MM.1S (cell line): Measurements from ENCODE around the gene TSPAN10.

ENCODE experiments used
- DNase-seq: peaks from one replicate; pipeline ENCODE4 v3.0.0-alpha.2; 2015
- H2AFZ ChIP-seq: fragments of 300-600 bp; sonication (generic); 2 replicates; pipeline ENCODE4 v1.6.0; 2016; ENCODE audit warnings: antibody characterized with exemption, low read length
- H3F3A ChIP-seq: fragments of 300-600 bp; sonication (generic); 2 replicates; pipeline ENCODE4 v1.6.1; 2016; ENCODE audit warnings: mild to moderate bottlenecking, antibody characterized with exemption, low read length, moderate library complexity, mixed read lengths; ENCODE audit not compliant: insufficient read depth
- H3K27ac ChIP-seq: fragments of 300-600 bp; sonication (generic); 2 replicates; pipeline ENCODE4 v1.5.1; 2016; ENCODE audit warnings: mild to moderate bottlenecking, low read length
- H3K27me3 ChIP-seq: fragments of 300-600 bp; sonication (generic); replicated peaks from 2 replicates; pipeline ENCODE4 v1.6.0; 2016; ENCODE audit warnings: low read length; ENCODE audit not compliant: insufficient read depth
- H3K36me3 ChIP-seq: fragments of 300-600 bp; sonication (generic); replicated peaks from 2 replicates; pipeline ENCODE4 v1.6.1; 2016; ENCODE audit warnings: mild to moderate bottlenecking, low read length, mixed read lengths; ENCODE audit not compliant: insufficient read depth
- H3K4me1 ChIP-seq: fragments of 300-600 bp; sonication (generic); 2 replicates; pipeline ENCODE4 v1.6.1; 2016; ENCODE audit warnings: low read length, mixed read lengths
- H3K4me2 ChIP-seq: fragments of 300-600 bp; sonication (generic); 2 replicates; pipeline ENCODE4 v1.6.0; 2016; ENCODE audit warnings: low read depth, low read length
- H3K4me3 ChIP-seq: fragments of 300-600 bp; sonication (generic); 2 replicates; pipeline ENCODE4 v1.5.1; 2016; ENCODE audit warnings: low read length, mixed read lengths
- H3K79me2 ChIP-seq: fragments of 300-600 bp; sonication (generic); 2 replicates; pipeline ENCODE4 v1.6.1; 2016; ENCODE audit warnings: mixed run types, low read length, mixed read lengths
- H3K9ac ChIP-seq: fragments of 300-600 bp; sonication (generic); 2 replicates; pipeline ENCODE4 v1.6.1; 2016; ENCODE audit warnings: low read length, mixed read lengths
- H3K9me2 ChIP-seq: fragments of 300-600 bp; sonication (generic); replicated peaks from 2 replicates; pipeline ENCODE4 v1.6.1; 2016; ENCODE audit warnings: mild to moderate bottlenecking, low read length, mixed read lengths; ENCODE audit not compliant: insufficient read depth
- H3K9me3 ChIP-seq: fragments of 300-600 bp; sonication (generic); replicated peaks from 2 replicates; pipeline ENCODE4 v1.6.1; 2016; ENCODE audit warnings: mild to moderate bottlenecking, low read length, mixed read lengths; ENCODE audit not compliant: insufficient read depth
- H4K20me1 ChIP-seq: fragments of 300-600 bp; sonication (generic); 2 replicates; pipeline ENCODE4 v1.6.1; 2016; ENCODE audit warnings: mild to moderate bottlenecking, low read length, moderate library complexity, mixed read lengths; ENCODE audit not compliant: insufficient read depth
- EZH2 ChIP-seq: fragments of 300-600 bp; sonication (generic); optimal IDR thresholded peaks from 2 replicates; pipeline ENCODE3; 2017; ENCODE audit warnings: low read depth, mild to moderate bottlenecking, antibody characterized with exemption, low read length, mixed read lengths
- EZH2phosphoT487 ChIP-seq: fragments of 300-600 bp; sonication (generic); IDR thresholded peaks from 2 replicates; pipeline ENCODE4 v1.6.1; 2018; ENCODE audit warnings: antibody characterized with exemption, low read length
- TF ChIP-seq, protein P1 (sequence below): fragments of 300-600 bp; sonication (generic); IDR thresholded peaks from 2 replicates; pipeline ENCODE4 v1.5.1; 2016; ENCODE audit warnings: antibody characterized with exemption, low read length, mixed read lengths

The TSPAN10 gene

DNA sequence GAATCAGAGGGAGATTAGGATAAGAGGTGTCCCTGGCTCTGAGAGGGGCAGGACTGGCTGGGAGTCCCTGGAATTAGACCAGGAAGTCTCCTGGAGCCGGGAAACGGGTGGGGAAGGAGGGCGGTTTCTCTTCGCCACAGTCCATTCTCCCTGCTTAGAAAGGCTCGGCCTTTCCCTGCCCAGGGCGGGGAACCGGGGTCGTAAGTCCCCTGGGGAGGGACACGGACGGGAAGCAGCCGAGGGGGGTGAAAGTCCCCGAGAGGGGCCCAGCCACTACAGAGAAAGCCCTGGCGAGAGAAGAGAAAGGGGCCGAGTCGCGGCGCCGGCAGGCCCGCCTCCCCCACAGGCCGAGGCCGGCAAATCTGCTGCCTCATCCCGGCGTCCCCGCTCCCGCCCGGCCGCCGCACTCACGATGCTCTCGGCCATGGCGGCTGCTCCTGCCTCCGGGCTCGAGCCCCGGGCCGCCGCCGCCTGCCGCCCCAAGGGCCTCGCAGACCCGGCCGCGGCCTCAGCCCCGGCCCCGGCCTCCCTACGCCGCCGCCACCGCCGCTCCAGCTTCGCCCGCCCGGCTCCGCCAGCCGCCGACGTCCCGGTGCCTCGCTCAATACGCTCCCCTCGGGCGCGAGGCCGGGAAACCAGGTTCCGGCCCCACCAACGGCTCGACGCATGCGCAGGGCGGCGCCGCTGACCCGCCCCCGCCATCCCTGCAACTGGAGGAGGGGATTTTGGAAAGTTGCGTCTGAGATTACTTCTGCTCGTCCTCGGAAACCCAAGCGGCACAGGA lies at the start of gene TSPAN10, which contains the start of gene NPLOC4:
Gene TSPAN10, plus strand, starts transcription at position 692 of the 784 bp plus-strand sequence. CDS start 5,217 bp downstream, outside the sequence.
Gene NPLOC4, minus strand, starts transcription at position 608 of the 784 bp plus-strand sequence. Its CDS starts 182 bp downstream, at position 426.
- Histone ChIP-seq H3K9me2 (no peaks in the 10 kb centered on the region), H3K4me1 (peaks cover 4% of the 10 kb centered on the region), H3K27me3 (no peaks in the 10 kb centered on the region; the same call in 1 of the 2 replicates), H3K27ac (peak within 1 kb of the TSS; percentile 67), H3K36me3 (no peaks in the 10 kb centered on the region), H3F3A (peaks cover 4% of the 10 kb centered on the region; the same call in 1 of the 2 replicates), H4K20me1 (peaks cover 5% of the 10 kb centered on the region), H3K79me2 (peaks cover 50% of the 10 kb centered on the region), H2AFZ (peak within 1 kb of the TSS; percentile 69), H3K4me2 (peak within 1 kb of the TSS; percentile 65), H3K9me3 (no peaks in the 10 kb centered on the region), H3K4me3 (peak within 1 kb of the TSS; percentile 100), H3K9ac (peak within 1 kb of the TSS; percentile 94)
- peak; percentile 82 for DNase-seq
- TF ChIP-seq EZH2phosphoT487 = no peak
- TF ChIP-seq EZH2 = no peak
- TF ChIP-seq, protein P1, sequence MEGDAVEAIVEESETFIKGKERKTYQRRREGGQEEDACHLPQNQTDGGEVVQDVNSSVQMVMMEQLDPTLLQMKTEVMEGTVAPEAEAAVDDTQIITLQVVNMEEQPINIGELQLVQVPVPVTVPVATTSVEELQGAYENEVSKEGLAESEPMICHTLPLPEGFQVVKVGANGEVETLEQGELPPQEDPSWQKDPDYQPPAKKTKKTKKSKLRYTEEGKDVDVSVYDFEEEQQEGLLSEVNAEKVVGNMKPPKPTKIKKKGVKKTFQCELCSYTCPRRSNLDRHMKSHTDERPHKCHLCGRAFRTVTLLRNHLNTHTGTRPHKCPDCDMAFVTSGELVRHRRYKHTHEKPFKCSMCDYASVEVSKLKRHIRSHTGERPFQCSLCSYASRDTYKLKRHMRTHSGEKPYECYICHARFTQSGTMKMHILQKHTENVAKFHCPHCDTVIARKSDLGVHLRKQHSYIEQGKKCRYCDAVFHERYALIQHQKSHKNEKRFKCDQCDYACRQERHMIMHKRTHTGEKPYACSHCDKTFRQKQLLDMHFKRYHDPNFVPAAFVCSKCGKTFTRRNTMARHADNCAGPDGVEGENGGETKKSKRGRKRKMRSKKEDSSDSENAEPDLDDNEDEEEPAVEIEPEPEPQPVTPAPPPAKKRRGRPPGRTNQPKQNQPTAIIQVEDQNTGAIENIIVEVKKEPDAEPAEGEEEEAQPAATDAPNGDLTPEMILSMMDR = no peak

DNA sequence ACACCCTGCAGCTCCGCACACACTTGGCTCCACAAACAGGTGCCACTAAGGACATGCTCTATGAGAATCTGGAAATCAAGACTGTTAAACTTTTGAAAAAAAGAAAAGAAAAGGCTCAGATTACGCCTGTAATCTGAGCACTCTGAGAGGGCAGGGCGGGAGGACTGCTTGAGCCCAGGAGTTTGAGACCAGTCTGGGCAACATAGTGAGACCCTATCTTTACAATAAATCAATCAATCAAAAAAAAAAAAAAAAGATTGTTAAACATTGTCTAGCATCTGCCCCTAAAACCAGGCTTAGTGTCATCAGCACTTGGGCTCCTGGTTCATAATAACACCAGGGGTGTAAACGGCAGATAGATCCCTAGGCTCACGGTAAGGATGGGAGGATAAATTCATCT lies 47.4 kb upstream of the TSPAN10 start:
- Histone ChIP-seq H3K9me2 (no peaks in the 10 kb centered on the region), H3K36me3 (peaks cover 9% of the 10 kb centered on the region), H3K9ac (no peak overlapping the region), H3F3A (no peaks in the 10 kb centered on the region), H3K9me3 (no peaks in the 10 kb centered on the region), H3K79me2 (peaks cover 28% of the 10 kb centered on the region), H3K4me1 (no peaks in the 10 kb centered on the region), H3K4me3 (no peak overlapping the region), H3K27ac (no peak overlapping the region), H2AFZ (no peak overlapping the region), H3K27me3 (no peaks in the 10 kb centered on the region), H4K20me1 (no peaks in the 10 kb centered on the region), H3K4me2 (no peak overlapping the region)
- TF ChIP-seq EZH2 (no peak), EZH2phosphoT487 (no peak)
- no peak for DNase-seq

DNA sequence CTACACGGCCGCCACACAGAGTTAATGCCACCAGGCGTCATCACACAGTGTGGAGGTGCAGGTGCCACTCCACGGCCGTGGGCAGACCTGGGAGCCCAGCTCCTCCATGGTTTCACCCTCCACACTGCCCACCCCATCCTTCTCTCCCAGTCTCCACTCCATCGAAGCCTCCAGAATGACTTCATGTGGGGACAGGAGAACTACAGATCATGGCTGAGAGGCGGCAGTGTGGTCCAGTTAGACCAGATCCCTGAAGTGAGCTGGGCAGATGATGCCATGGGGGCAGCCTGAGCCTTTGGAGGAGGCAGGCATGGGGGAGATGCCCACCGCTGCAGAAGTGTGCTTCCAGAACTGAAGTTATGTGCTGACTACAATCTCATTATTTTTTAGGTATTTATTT lies 46.9 kb upstream of the TSPAN10 start:
- Histone ChIP-seq H3F3A (no peaks in the 10 kb centered on the region), H2AFZ (no peak overlapping the region), H3K4me1 (no peaks in the 10 kb centered on the region), H3K9me3 (no peaks in the 10 kb centered on the region), H4K20me1 (no peaks in the 10 kb centered on the region), H3K27me3 (no peaks in the 10 kb centered on the region), H3K4me2 (no peak overlapping the region), H3K36me3 (peaks cover 9% of the 10 kb centered on the region), H3K27ac (no peak overlapping the region), H3K4me3 (no peak overlapping the region), H3K79me2 (peaks cover 28% of the 10 kb centered on the region), H3K9me2 (no peaks in the 10 kb centered on the region), H3K9ac (no peak overlapping the region)
- no peak for TF ChIP-seq EZH2
- TF ChIP-seq, protein P1 = no peak
- no peak for TF ChIP-seq EZH2phosphoT487
- no peak for DNase-seq

DNA sequence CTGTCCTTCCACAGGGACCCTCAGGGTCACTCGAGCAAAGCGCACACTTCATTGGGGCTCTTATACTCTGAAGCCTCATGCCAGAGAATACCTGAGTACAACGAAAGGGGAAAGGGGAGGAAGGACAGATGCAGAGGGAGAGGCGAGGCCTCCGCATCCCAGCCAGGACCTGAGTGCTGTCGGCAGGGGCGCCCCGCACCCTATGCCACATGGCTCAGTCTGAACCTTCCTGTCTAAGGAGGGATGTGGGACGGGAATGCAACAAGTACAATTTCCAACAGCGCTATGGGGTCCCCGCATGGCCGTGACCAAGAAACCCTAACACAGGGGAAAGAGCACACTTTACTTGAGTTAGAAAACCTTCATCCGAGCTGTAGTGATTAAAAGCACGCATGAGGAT lies 45.0 kb upstream of the TSPAN10 start:
- peaks cover 9% of the 10 kb centered on the region for H3K36me3 ChIP-seq
- H3K9me3 ChIP-seq = no peaks in the 10 kb centered on the region
- H3K4me2 ChIP-seq = no peak overlapping the region
- no peak for TF ChIP-seq EZH2phosphoT487
- TF ChIP-seq, protein P1 = no peak
- TF ChIP-seq EZH2 = no peak
- no peak overlapping the region for H2AFZ ChIP-seq
- H3K79me2 ChIP-seq = peaks cover 41% of the 10 kb centered on the region
- no peaks in the 10 kb centered on the region for H4K20me1 ChIP-seq
- no peak overlapping the region for H3K4me3 ChIP-seq
- H3K4me1 ChIP-seq = no peaks in the 10 kb centered on the region
- H3K9ac ChIP-seq = no peak overlapping the region
- no peak overlapping the region for H3K27ac ChIP-seq
- H3F3A ChIP-seq = no peaks in the 10 kb centered on the region
- DNase-seq = no peak
- H3K9me2 ChIP-seq = no peaks in the 10 kb centered on the region
- H3K27me3 ChIP-seq = no peaks in the 10 kb centered on the region
